ENCODE results near the gene SSTR5. TPM values are rescaled to one million over a fixed set of nuclear protein-coding genes. Genes with fewer than 3 reads are reported as not detected.

Gene SSTR5
- total RNA-seq, 1 experiment from 2014 or later, result not detected

GRCh38 chr16:1069154-1069553, 3.4 kb upstream of the SSTR5 start:
- DNase-seq, result no peak
- ChIA-PET CTCF (interaction anchor here (0.6 kb wide), 1 partner anchor 9 kb away, joined by 3 read pairs; no protein-coding TSS in a partner anchor), POLR2A (ENCODE audit: unreplicated experiment) (no interaction called here)
- Histone ChIP-seq H3F3A (ENCODE audit: insufficient read depth, low read depth) (no peaks in the 10 kb centered on the region), H3K79me2 (ENCODE audit: low read depth) (no peaks in the 10 kb centered on the region), H3K9me3 (ENCODE audit: insufficient read depth, low read depth) (no peaks in the 10 kb centered on the region), H3K4me3 (no peak overlapping the region), H3K27ac (no peak overlapping the region), H3K4me1 (replicated peaks; ENCODE audit: insufficient read depth) (no peaks in the 10 kb centered on the region), H2AFZ (no peak overlapping the region), H4K20me1 (ENCODE audit: insufficient read depth) (no peaks in the 10 kb centered on the region; the same call in 1 of the 2 replicates), H3K27me3 (ENCODE audit: insufficient read depth, low read depth) (peaks cover 31% of the 10 kb centered on the region), H3K9me2 (ENCODE audit: insufficient read depth) (no peaks in the 10 kb centered on the region), H3K36me3 (ENCODE audit: low read depth) (no peaks in the 10 kb centered on the region), H3K4me2 (no peak overlapping the region)
- no peak for TF ChIP-seq CTCF (conservative IDR thresholded peaks at IDR 0.05)
- TF ChIP-seq EZH2 (IDR thresholded peaks at IDR 0.05; ENCODE audit: low read depth), result no peak
- intact Hi-C loops (cut with micrococcal nuclease; ENCODE audit: unreplicated experiment), result no loop called here
- no TSS peak for BruUV-seq (replicated peaks)

GRCh38 chr16:1070084-1070863, 2.3 kb upstream of the SSTR5 start:
- H3K9me2 ChIP-seq (ENCODE audit: insufficient read depth), result no peaks in the 10 kb centered on the region
- peaks cover 33% of the 10 kb centered on the region for H3K27me3 ChIP-seq (ENCODE audit: insufficient read depth, low read depth)
- no peaks in the 10 kb centered on the region for H3K9me3 ChIP-seq (ENCODE audit: insufficient read depth, low read depth)
- no peaks in the 10 kb centered on the region for H3K79me2 ChIP-seq (ENCODE audit: low read depth)
- H3F3A ChIP-seq (ENCODE audit: insufficient read depth, low read depth), result no peaks in the 10 kb centered on the region
- H3K4me1 ChIP-seq (replicated peaks; ENCODE audit: insufficient read depth), result no peaks in the 10 kb centered on the region
- no peak for DNase-seq
- no peaks in the 10 kb centered on the region for H3K36me3 ChIP-seq (ENCODE audit: low read depth)
- TF ChIP-seq EZH2 (IDR thresholded peaks at IDR 0.05; ENCODE audit: low read depth), result no peak
- TF ChIP-seq CTCF (conservative IDR thresholded peaks at IDR 0.05), result no peak
- H3K4me3 ChIP-seq, result no peak overlapping the region
- no peak overlapping the region for H3K4me2 ChIP-seq
- intact Hi-C loops (cut with micrococcal nuclease; ENCODE audit: unreplicated experiment), result no loop called here
- ChIA-PET CTCF (no interaction called here), POLR2A (ENCODE audit: unreplicated experiment) (no interaction called here)
- no peaks in the 10 kb centered on the region; the same call in 1 of the 2 replicates for H4K20me1 ChIP-seq (ENCODE audit: insufficient read depth)
- no peak overlapping the region for H3K27ac ChIP-seq
- H2AFZ ChIP-seq, result no peak overlapping the region
- BruUV-seq (replicated peaks), result no TSS peak

- Histone ChIP-seq H3K36me3 (ENCODE audit: low read depth) (no peaks in the 10 kb centered on the region), H3K27ac (no peak overlapping the region), H3F3A (ENCODE audit: insufficient read depth, low read depth) (no peaks in the 10 kb centered on the region), H3K79me2 (ENCODE audit: low read depth) (no peaks in the 10 kb centered on the region), H3K9me3 (ENCODE audit: insufficient read depth, low read depth) (no peaks in the 10 kb centered on the region), H3K27me3 (ENCODE audit: insufficient read depth, low read depth) (peaks cover 31% of the 10 kb centered on the region), H3K4me2 (no peak overlapping the region), H3K4me3 (no peak overlapping the region), H2AFZ (no peak overlapping the region), H3K9me2 (ENCODE audit: insufficient read depth) (no peaks in the 10 kb centered on the region), H4K20me1 (ENCODE audit: insufficient read depth) (no peaks in the 10 kb centered on the region; the same call in 1 of the 2 replicates), H3K4me1 (replicated peaks; ENCODE audit: insufficient read depth) (no peaks in the 10 kb centered on the region)
- intact Hi-C loops (cut with micrococcal nuclease; ENCODE audit: unreplicated experiment), result no loop called here
- ChIA-PET CTCF (no interaction called here), POLR2A (ENCODE audit: unreplicated experiment) (no interaction called here)
- no peak for TF ChIP-seq CTCF (conservative IDR thresholded peaks at IDR 0.05)
- DNase-seq, result no peak
- BruUV-seq (replicated peaks), result no TSS peak
These were observed 1.6 kb upstream of the SSTR5 start for GRCh38 chr16:1070864-1071408.
